ENCODE measurements around the gene C1RL.

Gene C1RL

DNA sequence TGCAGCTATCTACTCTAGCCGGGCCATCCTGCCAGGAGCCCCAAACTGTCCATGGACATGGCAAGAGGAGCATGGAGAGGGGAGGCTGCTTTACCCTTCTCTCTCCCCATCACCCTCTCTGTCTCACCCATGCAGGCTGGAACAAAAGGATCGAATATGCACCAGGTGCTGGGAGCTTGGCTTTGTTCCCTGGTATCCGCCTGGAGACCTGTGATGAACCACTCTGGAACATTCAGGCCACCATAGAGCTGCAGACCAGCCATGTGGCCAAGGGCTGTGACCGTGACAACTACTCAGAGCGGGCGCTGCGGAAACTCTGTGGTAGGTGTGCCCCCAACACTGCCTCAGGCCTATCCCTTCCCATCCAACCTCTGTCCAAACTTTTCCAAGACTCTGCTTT is 27.1 kb upstream of the C1RL start:
- no peak for DNase-seq

DNA sequence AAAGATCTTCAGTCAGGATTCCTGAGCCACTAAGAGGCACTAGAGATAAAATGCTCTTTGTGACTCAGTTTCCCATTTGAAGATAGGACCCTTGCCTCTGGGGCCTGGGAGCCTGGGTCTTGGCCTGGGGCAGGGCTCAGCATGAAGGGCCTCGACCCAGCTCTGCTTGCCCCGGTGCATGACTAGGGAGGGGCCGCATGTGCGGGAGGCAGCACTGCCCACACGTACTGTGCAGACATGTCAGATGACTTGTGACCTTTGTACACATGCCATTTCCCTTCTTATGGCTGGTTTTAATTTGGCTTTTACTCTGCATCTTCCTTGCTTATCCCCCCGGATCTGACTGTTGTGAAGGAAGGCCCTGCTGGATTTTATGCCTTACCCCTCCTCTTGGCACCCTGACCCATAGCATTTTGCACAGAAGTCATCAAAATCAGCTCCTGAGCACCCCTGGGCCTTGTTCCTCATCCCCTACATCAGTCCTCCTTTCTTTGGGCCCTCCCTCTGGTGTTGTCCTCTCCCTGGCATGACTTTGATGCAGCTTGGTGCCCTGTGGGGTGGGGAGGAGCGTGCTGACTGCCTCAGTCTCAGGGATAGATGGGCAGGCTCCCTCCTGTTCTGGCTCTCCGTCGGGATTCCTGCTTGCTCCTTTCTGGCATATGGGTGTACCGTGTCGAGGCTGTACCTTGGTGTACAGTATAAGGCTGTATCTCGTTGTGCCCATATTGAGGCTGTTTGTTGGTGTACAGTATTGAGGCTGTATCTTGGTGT is 25.6 kb upstream of the C1RL start:
- no peak for DNase-seq

DNA sequence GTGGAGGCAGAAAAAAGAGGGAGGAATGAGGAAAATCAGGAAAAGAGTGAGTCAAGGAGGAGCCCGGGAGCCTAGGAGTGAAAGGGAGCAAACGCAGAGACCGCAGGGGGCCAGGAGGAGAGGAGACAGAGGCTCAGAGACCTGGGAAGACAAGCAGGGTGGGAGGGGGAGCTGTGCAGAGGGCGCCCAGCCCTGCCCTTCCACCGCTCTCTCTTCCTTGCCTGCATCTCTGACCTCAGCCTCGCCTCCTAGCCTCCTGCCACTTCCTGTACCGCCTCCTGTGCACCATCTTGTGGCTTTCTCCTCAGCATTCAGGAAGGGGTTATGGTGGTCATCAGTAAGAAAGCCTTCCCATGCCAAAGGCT is 22.5 kb upstream of the C1RL start:
- DNase-seq: peak; percentile 29 to 31

DNA sequence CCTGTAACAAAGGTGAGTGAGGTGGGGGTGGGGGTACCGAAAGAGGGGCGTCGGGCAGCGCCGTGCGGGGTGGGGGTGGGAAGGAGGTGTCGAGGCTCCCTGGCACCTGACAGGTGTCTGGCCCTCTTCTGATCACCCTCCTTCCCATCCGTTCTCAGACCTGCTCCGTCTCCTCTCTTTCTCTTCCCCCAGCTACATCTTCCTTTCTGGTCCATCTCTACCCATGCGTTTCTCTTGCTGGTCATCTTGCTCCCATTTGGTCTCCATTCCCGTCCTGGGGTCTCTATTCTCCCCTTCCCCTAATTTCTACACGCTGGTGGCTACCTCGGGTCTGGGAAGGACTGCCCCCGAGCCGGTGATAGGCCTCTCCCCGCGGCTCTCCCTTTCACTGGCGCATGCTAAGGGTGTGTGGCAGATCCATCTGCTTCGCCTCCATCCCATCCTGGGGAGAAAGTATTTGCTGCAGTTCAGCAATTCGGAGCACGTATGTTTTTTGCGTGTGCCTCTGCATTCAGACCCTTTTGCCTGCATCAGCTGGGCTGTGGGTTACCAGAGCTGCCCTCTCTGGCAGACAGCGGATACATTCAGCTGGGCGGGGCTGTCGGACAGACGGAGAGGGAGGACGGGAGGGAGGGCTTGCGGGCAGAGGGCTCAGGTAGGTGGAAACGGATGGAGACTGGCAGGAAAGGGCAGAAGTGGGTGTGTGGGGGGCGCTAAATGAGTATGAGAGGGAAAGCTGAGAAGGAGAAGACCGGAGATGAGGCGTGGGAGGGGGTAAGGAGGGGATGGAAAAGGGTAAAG is 21.9 kb upstream of the C1RL start:
- DNase-seq: no peak

DNA sequence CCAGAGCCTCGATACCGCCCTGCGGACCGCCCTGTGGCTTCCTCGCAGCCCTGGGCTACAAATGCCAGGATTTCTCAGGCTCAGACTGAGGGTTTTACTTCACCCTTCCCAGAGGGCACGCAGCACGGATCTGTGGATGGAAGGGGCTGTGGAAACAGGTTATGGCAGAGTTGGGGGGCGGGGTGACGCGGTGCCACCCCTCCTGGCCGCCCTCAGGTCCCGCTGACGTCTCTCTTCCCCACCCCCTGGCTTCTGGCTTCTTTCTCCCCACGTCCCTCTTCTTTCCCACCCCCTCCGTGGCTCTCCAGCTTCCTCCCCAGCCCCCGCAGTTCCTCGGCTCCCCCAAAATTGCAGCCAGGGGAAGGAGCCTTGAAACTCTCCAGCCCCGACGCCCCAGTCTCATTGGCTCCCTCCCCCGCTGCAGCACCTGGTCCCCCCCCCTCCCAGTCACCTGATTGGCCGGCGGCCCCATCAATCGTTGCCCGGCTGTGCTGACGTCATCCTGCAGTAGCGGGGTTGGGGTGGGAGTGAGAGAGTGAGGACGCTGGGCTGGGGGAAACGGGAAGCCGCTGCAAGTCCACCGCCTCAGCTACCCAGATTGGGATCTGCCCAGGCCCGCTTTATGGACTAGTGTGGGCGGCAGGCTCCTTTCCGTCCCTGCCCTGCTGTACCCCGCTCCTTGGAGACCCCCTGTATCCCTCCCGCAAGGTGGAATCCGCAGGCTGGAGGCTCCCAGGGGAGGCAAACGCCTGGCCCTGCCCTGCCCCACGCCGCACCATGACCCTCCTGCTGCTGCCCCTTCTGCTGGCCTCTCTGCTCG is 21.1 kb upstream of the C1RL start, which contains the start of gene CLSTN3:
Gene CLSTN3 (plus strand): TSS at position 500 of the 820 bp plus-strand sequence. CDS start 278 bp downstream, at position 778.
- DNase-seq: peak; percentile 34

DNA sequence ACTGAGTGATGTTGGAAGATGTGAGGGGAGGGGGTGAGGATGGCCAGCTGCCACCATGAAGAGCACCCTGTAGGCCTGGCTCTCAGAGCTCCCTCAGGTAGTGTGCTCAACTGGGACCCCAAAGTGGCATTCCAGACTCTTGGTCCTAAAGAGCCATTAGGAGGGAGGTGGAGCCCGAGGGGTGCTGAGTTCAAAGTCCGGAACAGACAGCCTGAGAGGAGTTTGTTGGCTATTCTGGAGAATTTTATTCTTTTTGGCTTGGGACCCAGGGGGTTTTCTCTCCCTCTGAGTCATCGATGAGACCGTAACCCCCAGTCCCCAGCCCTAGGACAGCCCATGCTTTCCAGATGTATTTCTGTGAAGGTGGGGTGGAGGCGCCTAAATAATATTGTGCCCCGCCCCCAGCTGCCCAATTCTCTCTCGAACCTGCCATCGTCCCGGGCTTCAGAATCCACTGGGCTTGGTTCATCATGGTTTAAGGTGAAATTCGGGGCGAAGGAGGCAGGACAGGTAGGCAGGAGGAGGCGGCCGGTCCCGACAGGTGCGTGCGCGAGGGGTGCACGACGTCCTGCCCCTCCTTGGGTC is 20.4 kb upstream of the C1RL start:
- no peak for DNase-seq

DNA sequence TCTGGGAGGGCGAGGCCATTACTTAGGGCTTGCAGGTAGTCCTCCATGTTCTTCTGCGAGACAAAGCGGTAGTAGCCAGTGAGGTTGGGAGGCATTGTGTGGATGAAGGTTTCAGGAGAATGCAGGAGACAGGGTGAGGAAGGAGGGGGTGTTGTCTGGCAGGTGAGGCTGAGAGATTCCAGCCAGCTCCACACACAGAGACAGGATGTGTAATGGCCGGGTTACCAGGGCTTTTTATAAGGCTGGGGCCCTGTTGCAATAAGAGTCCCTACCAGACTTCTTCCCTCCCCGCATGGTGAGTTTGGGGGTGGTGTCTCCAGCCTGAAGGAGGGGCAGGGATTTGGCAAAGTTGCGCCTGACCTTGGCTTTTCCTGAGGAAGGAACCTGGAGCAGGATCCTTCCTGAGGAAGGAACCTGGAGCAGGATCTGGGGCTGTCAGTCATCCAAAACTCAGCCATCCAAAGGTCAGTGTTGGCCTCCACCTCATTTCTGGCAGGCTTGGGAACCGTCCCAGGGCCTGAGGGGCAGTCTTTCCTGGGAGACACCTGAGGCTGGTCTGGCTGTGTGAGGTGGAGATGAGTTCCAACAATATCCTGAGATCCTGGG is 19.8 kb upstream of the C1RL start, which contains the start of gene RBP5:
Gene RBP5 (minus strand): TSS at position 209 of the 606 bp plus-strand sequence. CDS start 114 bp downstream, at position 95.
- no peak for DNase-seq

DNA sequence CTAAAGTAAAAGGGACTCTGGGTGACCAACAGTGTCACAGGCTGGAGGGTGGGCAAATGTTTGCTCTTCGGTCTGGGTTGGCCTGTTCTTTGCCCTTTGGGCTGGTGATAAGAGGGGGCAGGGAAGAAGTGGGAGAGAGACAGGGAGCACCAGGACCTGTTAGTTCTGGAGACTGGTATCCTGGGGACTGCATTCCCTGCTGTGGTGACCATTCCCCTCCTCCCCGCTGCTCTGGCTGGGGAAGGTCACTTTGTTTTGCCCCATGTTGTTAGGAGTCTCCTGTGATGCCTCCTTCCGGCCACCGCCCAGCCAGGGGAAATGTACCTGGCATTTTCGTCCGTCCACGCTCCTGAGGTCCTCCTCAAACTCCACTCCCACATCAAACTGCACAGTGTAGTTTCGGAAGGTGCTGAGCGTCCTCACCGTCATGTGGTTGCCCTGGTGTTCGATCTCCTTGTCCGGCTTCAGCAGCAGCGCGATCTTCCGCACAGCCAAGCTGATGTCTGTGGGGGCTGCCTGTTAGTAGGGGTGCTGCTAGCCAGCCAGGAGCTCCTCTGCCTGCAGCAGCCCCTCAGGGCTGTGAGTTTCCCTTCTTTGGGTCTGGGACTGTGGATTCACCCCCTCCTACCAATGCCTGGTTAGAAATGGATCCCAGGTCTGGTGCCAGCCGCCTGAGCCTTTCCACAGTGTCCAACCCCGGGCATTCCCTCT is 19.1 kb upstream of the C1RL start:
- DNase-seq: no peak

DNA sequence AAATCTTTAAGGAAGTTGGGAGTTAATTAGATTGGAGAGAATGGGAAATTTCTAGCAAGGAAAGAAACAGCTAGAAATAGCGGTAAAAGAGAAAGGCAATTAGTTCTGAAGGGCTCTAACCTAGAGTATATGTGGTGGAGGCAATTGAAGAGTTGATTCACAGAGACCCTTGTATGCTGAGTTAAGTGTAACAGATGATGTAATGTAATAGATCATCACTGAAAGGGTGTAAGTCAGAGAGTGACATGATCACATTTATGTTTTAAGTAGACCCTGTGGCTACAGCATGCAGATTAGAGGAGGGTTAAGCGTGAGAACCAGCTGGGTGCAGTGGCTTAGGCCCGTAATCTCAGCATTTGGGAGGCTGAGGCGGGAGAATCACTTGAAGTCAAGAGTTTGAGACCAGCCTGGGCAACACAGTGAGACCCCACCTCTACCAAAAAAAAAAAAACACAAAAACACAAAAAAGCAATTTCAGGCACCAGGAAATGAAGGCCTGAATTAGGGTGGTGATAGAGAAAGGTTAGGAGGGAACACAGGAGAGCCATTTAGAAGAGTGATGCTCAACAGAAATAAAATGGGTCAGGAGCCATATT is 16.7 kb upstream of the C1RL start:
- DNase-seq: no peak

DNA sequence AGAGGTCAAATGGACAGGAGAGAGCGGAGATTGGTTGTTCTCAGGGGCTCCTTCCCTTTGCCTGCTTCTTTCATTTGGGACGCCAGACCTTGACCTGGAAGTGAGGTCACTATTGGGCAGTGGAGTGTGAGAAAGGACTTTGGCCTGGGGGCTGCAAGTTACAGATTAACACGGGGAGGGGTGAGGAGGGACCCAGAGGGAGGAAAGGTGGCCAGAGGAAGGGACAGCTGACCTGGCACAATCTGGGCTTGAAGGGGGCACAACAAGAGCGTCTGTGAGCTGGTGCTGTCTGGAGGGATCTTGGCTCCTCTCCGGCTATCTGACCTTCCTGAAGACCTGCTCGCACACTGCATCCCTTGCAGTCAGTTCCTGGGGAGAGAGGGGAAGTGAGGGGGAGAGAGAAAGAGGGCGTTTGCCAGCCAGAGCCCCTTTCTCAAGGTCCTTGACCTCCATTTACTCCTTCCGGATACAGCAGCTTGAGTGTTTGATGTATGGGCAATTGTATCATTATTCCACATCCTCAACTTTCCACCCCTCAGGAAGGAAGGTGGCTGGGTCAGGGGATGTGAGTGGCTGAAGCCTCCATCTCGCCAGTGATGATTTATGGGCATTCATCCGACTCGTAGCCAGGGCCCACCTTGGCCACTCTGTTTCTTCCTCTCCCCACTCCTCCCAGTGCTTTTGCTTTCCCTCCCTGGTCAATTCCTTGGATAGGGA is 14.9 kb upstream of the C1RL start:
- DNase-seq: no peak

DNA sequence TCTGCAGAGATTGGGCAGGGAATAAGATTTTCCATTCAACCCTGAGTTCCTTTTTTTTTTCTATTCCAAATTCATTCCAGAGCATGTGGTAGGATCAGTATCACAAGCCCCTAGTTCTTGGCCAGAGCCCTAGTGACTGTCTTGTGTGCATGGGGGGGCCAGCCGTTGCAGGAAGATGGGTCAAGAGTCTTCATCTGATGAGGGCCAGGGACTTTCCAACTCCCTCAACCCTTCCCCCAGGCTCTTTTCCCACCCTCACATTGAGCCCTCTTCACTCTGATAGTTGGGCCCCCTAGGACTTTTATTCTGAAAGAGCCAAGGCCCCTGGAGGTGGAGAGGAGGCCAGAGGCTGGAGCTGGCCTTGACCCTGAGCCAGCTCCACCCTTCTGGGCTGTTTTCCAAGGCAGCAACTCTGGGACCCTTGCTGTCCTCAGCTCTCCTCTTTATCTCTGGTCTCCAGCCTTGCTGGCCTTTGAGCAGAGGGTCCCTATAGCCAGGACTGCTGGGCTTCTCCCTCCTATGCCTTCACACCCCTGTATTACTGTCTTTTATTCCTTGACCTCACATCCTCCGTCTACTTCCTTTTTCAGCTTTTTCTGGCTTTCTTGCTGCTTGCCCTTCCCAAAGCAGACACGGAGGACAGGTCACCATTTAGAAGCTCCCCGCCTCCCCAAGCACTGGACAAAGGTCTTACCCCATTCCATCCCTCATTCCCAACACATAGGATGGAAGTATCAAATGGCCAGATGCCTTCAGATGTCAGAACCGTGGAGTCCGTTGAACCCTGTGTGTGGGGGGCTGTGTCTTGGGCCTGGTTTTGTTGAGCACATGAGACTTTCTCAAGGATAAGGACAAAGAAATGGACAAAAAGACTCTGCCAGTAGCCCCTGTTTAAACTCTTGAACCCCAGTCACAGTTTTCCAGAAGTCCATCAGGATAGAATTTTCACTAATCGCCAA is 14.1 kb upstream of the C1RL start:
- no peak for DNase-seq

DNA sequence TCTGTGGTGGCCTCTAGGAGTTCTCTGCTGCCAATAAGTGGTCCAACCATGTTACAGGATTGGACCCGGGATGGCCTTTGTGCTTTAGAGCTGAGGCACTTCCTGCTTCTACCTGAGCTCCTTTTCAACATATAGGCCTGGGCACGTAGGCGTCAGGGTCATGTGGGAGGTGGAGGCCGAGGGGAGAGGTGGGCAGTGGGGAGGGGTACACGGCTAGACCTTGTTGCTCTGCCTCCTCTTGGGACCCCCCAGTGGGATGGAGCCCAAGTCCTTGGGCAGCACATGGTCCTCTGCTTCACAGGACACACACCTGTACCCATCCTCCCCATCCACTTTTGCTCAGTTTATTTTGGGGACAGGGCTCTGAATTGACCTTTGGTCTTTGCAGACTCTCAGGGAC is 12.3 kb upstream of the C1RL start:
- DNase-seq: no peak

DNA sequence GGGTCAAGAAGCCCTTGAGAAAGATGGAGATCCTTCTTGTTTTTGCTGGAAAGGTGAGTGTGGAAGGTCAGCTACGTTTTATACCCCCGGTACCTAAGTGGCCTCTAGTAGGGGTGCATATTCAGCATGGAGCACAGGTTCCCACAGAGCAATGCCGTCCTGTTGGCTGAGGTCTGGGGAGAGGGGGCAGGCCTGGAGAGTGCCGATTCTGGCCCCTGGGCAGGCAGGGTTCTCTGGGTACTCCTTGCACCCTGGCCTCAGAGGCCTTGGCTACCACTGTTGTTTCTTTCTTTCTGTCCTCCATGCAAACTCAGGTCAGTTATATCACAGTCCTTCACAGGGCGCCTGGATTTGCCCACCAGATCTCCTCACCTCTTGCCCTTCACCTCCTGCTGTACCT is 11.2 kb upstream of the C1RL start:
- no peak for DNase-seq

DNA sequence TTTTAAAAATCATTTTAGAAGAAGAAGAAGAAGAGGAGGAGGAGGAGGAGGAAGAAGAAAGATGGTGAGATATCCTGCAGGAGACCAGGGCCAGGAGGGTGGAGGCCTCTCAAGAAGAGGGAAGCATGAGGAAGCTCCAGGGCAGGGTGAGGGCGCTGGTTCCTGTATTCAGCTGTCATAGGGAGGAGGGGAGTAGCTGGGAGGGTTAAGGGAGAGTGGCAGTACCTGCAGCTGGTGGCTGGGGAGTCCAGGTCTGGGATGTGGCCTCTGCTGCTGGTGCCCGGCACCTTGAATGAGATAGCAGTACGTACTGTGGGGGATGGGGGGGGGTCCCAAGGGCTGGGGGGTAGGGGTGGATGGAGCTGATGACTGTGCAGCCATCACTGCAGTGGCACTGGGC is 9.9 kb upstream of the C1RL start:
- DNase-seq: no peak

DNA sequence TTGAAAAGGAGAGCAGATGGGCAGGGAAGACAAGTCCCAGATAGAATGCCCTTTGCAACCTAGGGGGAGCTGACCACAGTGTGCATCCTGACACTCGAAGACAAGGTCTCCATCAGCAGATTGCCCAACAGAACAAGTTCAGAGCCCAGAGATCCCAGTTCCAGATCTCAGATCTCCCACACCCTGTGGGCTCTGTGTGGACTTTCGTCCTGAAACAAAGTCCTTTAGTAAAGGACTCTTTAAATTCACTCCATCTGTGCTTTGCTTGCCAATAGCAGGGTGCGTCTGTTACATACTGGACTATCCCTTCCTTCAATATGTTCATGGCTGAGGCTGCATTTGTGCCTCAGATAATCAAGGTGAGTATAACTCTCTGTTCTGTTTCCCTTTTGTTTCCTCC is 8.7 kb upstream of the C1RL start:
- DNase-seq: no peak

DNA sequence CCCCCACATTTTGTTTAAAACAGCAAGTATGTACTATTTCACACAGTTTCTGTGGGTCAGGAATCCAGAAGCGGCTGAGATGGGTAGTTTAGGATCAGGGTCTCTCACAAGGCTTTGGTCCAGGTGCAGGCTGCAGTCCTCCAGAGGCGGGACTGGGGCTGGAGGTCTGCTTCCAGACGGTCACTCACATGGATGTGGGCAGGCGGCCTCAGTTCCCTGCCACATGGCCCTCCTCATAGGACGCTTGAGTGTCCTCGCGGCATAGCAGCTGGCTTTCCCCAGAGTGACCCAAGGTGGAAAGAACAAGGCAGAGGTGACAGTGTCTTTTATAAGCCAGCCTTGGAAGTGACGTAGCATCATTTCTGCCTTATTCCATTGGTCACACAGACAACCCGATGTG is 7.9 kb upstream of the C1RL start:
- DNase-seq: no peak

DNA sequence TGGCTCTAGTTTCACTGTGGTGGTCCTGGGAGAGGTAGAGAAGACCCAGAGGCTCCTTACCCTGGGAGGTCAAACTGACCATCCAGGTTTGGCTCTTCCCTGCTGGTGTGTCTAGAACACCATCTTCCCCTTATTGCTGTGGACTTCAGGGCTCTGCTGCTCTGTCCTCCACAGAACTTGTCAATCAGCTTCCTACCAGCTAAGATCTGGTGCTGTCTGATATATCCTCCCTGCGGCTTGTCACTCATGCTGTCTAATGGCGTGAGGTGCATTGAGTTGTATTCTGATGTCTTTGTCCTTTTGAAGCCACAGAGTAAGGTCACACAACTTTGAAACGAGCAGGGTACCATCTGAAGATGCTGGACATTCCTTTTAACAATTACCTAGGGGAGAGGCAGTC is 7.2 kb upstream of the C1RL start:
- no peak for DNase-seq

DNA sequence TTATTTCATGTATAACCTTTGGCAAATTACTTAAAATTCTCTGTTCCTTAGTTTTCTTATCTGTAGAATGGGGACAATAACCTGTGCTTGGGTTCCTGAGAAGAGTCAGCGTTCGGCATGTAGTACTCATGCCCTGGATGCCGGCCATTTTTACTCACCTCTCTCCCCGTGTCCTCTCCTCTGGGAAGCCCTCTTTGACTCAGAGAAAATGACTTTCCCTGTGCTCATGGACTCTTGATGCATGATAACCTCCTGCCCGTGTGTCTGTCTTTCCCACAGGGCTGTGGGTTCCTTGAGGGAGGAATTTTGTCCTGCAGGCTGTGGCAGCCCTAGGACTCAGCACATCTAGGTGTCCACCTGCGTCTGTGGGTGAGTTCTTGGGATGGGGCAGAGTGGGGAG is 5.8 kb upstream of the C1RL start:
- DNase-seq: no peak

DNA sequence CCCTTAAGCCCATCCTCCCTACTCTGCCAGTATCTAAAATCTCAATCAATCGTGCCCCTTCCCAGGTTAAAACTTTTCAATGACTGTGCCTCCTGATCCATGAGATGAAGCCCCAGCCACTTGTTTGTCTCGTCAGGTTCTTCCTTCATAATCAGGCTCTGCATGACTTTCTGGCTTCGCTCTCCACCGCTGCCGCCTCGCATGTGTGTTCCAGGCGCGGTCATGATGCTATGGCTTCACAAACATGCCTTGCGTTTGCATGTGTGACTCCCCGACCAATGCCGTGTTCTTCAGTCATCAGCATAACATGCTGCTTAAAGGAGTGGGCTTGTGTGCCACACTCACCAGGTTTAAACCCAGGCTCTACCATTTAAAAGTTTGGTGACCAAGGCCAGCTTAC is 5.0 kb upstream of the C1RL start:
- no peak for DNase-seq
